WERI-Rb-1 (cell line): Measurements from ENCODE around the gene RGS3.

Experiments
- DNase-seq: peaks from one replicate; pipeline ENCODE4 v3.0.0-alpha.2; 2020
- H3K27ac ChIP-seq: fragments of 250-450 bp; sonication (Bioruptor Pico); 2 replicates; pipeline ENCODE4 v1.5.1; 2020; ENCODE audit warnings: mild to moderate bottlenecking, moderate library complexity
- H3K27me3 ChIP-seq: fragments of 250-450 bp; sonication (Bioruptor Pico); 2 replicates; pipeline ENCODE4 v1.5.1; 2021; ENCODE audit warnings: mild to moderate bottlenecking, low read depth, moderate library complexity; ENCODE audit not compliant: insufficient read depth, severe bottlenecking
- H3K36me3 ChIP-seq: fragments of 250-450 bp; sonication (Bioruptor Pico); 2 replicates; pipeline ENCODE4 v1.5.1; 2020; ENCODE audit warnings: mild to moderate bottlenecking, moderate library complexity
- H3K4me3 ChIP-seq: 2 replicates; pipeline ENCODE4 v1.5.1; 2011; ENCODE audit warnings: low read depth, mild to moderate bottlenecking, control low read depth, low read length
- H3K9me3 ChIP-seq: fragments of 250-450 bp; sonication (Bioruptor Pico); 2 replicates; pipeline ENCODE4 v1.5.1; 2021; ENCODE audit warnings: mild to moderate bottlenecking, moderate library complexity; ENCODE audit not compliant: severe bottlenecking
- TF ChIP-seq, protein P1 (sequence below): IDR thresholded peaks from 2 replicates; pipeline ENCODE4 v1.5.1; 2011; ENCODE audit warnings: low read depth, mild to moderate bottlenecking, control low read depth, inconsistent platforms, low read length

RGS3 gene

DNA sequence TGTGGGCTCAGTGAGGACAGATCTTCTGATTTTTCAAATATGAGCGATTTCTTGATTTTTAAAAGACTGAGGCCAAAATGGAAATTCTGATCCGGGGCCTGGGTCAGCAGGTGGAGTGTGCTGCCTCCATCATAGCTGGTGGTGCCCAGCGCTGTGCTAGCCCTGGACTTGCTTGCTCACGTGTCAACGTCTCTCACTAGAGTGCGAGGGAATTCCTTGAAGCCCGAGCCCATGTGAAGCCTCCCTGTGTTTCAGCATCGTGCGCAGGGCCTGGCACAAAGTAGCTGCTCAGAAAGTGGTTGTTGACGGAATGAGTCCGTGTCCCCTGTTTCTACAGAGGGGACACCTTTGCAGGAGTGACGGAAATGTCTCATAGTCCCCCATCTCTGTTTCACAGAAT, 50.5 kb downstream of the RGS3 start:
- no peak for DNase-seq
- Histone ChIP-seq H3K4me3 (no peak overlapping the region), H3K36me3 (no peaks in the 10 kb centered on the region), H3K9me3 (no peaks in the 10 kb centered on the region), H3K27me3 (no peaks in the 10 kb centered on the region), H3K27ac (no peak overlapping the region)
- TF ChIP-seq, protein P1, sequence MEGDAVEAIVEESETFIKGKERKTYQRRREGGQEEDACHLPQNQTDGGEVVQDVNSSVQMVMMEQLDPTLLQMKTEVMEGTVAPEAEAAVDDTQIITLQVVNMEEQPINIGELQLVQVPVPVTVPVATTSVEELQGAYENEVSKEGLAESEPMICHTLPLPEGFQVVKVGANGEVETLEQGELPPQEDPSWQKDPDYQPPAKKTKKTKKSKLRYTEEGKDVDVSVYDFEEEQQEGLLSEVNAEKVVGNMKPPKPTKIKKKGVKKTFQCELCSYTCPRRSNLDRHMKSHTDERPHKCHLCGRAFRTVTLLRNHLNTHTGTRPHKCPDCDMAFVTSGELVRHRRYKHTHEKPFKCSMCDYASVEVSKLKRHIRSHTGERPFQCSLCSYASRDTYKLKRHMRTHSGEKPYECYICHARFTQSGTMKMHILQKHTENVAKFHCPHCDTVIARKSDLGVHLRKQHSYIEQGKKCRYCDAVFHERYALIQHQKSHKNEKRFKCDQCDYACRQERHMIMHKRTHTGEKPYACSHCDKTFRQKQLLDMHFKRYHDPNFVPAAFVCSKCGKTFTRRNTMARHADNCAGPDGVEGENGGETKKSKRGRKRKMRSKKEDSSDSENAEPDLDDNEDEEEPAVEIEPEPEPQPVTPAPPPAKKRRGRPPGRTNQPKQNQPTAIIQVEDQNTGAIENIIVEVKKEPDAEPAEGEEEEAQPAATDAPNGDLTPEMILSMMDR: no peak

- DNase-seq: no peak
- Histone ChIP-seq H3K27me3 (no peaks in the 10 kb centered on the region), H3K27ac (no peak overlapping the region), H3K4me3 (no peak overlapping the region), H3K9me3 (no peaks in the 10 kb centered on the region), H3K36me3 (no peaks in the 10 kb centered on the region)
- TF ChIP-seq, protein P1: no peak
These were observed 51.2 kb downstream of the RGS3 start for GRCh38 chr9:113514748-113515147.

- H3K27ac ChIP-seq: no peak overlapping the region
- DNase-seq: no peak
- H3K27me3 ChIP-seq: no peaks in the 10 kb centered on the region
- no peaks in the 10 kb centered on the region for H3K9me3 ChIP-seq
- TF ChIP-seq, protein P1: no peak
- no peaks in the 10 kb centered on the region for H3K36me3 ChIP-seq
- H3K4me3 ChIP-seq: no peak overlapping the region
These were observed 52.3 kb downstream of the RGS3 start for GRCh38 chr9:113515862-113516261.

DNA sequence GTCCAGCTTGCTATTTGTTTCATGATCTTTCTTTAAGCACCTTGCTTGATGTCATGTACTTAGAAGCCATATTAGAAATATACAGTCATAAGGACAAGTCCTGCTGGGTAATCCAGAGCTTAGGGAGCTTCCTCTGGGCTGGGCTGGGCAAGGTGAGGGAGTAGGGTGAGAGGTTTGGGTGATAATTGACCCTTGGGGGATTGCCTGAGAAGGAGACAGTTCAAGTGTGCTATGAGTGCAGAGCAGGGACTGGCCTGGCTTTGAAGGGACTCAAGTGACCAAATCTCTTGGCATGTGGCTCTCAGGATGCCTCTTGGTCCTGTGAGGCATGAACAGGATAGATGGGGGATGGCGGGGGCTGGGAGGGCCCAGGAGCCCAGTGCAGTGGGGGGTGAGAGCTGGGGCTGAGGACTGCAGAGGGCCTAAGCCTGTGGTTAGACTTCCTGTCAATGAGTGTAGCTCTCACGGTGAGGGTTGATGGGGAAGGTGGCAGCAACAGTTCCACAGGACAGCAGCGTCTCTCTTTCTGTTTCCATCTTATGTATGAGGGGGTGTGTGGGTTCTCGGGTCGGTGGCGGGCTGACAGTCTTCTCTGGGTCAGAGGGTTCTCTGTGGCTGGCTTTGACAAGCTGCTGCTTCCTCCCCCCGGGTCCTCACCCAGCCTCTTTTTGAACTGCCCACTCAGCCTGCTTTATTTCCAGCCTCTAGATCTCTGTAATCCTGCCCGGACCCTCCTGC, 53.5 kb downstream of the RGS3 start:
- H3K9me3 ChIP-seq: no peaks in the 10 kb centered on the region
- DNase-seq: peak; percentile 81
- peak overlapping the region; percentile 74 for H3K27ac ChIP-seq
- TF ChIP-seq, protein P1: no peak
- no peaks in the 10 kb centered on the region for H3K27me3 ChIP-seq
- H3K36me3 ChIP-seq: no peaks in the 10 kb centered on the region
- peak overlapping the region; percentile 18 for H3K4me3 ChIP-seq

GRCh38 chr9:113519426-113520108, 56.0 kb downstream of the RGS3 start:
- no peaks in the 10 kb centered on the region for H3K36me3 ChIP-seq
- H3K27me3 ChIP-seq: no peaks in the 10 kb centered on the region
- no peaks in the 10 kb centered on the region for H3K9me3 ChIP-seq
- H3K27ac ChIP-seq: no peak overlapping the region
- DNase-seq: no peak
- TF ChIP-seq, protein P1: no peak
- no peak overlapping the region for H3K4me3 ChIP-seq
